Activated CD4-positive, alpha-beta memory T cell treated with anti-CD3 and anti-CD28 coated beads for 36 hours (primary cell): Measurements from ENCODE around the gene ELOVL5. TPM values are rescaled to one million over a fixed set of nuclear protein-coding genes. Genes with fewer than 3 reads are reported as not detected.

ENCODE experiments used
- CTCF ChIA-PET: fragments of 350-600 bp; sonication (Branson Sonifier 250); formaldehyde crosslinking; loops from one replicate; lab custom pipeline; 2021; ENCODE audit warnings: antibody characterized with exemption, inconsistent platforms; lab: Charles Lee
- POLR2A ChIA-PET: fragments of 350-600 bp; sonication (Branson Sonifier 250); formaldehyde crosslinking; loops from one replicate; lab custom pipeline; 2021; ENCODE audit warnings: antibody characterized with exemption; lab: Charles Lee
- DNase-seq: peaks from one replicate; pipeline ENCODE4 v3.0.0-alpha.2; 2020
- H3K27ac Mint-ChIP-seq: one replicate; pipeline ENCODE4 v1.8.0; 2021; ENCODE audit warnings: mixed read lengths
- H3K27me3 Mint-ChIP-seq: one replicate; pipeline ENCODE4 v1.8.0; 2021; ENCODE audit warnings: mixed read lengths
- H3K36me3 Mint-ChIP-seq: one replicate; pipeline ENCODE4 v1.8.0; 2021; ENCODE audit warnings: mixed read lengths
- H3K4me1 Mint-ChIP-seq: one replicate; pipeline ENCODE4 v1.8.0; 2021; ENCODE audit warnings: low read depth, mixed read lengths
- H3K4me3 Mint-ChIP-seq: one replicate; pipeline ENCODE4 v1.8.0; 2021; ENCODE audit warnings: mild to moderate bottlenecking, mixed read lengths
- H3K9me3 Mint-ChIP-seq: one replicate; pipeline ENCODE4 v1.8.0; 2021; ENCODE audit warnings: mixed read lengths
- intact Hi-C: fragments of 100-400 bp; cut with micrococcal nuclease; formaldehyde crosslinking; loops from one replicate; pipeline ENCODE4 v1.15.1; 2023
- total RNA-seq, 2 experiments: library from RNA; stranded (reverse); gene quantifications; one replicate each; pipeline ENCODE4 v1.2.3, GENCODE V29; 2021

The ELOVL5 gene
- total RNA-seq, 2 experiments from 2014 or later, result 112 to 121 TPM

DNA sequence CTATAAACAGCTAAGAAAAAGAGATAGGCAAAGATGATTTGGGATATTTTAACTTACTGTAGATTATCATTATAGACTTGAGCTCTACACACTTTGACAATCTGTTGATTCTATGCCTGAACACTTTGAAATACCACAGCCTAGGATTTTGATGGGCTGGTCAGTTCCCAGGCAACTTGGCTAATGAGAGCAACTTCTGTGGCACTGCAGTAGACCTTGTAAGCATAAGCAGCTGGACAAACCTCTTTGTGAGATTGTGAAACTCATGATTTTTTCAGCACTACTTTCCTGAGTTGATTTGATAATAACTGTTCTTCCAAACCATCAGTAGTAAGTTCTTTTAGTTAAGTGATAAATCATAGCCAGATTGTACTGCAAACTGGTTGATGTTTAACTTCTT is 27.1 kb upstream of the ELOVL5 start:
- CTCF ChIA-PET, result interaction anchor here (1.1 kb wide), 1 partner anchor 63 kb away, joined by 3 read pairs; no protein-coding TSS in a partner anchor
- Mint-ChIP-seq H3K27ac (no peak overlapping the region), H3K4me1 (no peaks in the 10 kb centered on the region), H3K9me3 (no peaks in the 10 kb centered on the region), H3K27me3 (no peaks in the 10 kb centered on the region), H3K4me3 (no peak overlapping the region), H3K36me3 (no peaks in the 10 kb centered on the region)
- intact Hi-C loops, result no loop called here
- POLR2A ChIA-PET, result no interaction called here
- DNase-seq, result no peak

DNA sequence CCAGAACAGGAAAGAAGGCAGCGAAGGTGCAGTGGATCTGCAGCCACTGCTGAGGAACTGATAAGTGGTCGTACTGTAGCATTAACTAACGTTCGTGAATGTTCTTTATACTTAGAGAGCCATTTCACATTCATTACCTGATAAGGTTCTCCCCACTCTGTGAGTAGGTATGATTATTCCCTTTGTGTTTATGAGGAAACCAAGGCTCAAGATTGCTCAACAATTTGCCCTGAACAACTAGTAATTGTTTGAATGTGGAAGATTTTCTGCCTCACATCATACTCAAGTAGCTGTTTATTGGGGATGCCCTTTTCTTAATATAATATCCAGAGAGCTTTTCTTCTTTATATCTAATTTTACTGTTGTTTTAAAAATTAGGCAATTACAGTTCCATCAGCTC is 24.9 kb upstream of the ELOVL5 start:
- Mint-ChIP-seq H3K36me3 (no peaks in the 10 kb centered on the region), H3K9me3 (no peaks in the 10 kb centered on the region), H3K27me3 (no peaks in the 10 kb centered on the region), H3K4me3 (no peak overlapping the region), H3K4me1 (peaks cover 8% of the 10 kb centered on the region), H3K27ac (no peak overlapping the region)
- intact Hi-C loops, result no loop called here
- CTCF ChIA-PET, result no interaction called here
- DNase-seq, result no peak
- POLR2A ChIA-PET, result no interaction called here

DNA sequence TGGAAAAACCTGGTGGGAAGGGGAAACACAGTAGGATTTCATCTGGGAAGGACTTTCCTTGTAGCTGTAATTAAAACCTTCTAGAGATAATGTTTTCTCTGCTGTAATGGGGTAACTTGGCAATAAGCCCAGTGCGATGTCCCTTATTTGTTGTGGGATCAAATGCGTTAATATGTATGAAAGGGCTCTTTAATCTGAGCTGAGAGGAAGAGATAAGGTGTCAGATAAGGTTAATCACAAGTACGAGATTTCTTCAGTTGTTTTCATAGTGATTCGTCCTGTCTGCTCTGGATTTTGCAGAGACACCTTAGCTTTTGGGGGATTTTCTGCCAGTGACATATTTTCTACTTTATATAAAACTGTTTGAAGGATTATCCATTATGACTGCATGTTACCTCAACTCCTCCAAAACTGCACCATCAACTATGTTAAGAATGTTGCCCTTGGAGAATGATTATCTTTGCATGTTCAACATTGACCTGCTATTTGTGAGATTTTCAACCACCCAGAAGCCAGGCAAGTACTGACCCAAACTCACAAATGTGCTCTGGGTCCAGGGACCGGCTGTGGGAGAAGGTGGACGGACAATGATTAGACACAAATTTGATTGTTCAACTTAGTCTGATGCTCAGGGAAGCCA is 21.2 kb upstream of the ELOVL5 start:
- no peak for DNase-seq
- H3K36me3 Mint-ChIP-seq, result no peaks in the 10 kb centered on the region
- no peaks in the 10 kb centered on the region for H3K27me3 Mint-ChIP-seq
- intact Hi-C loops, result no loop called here
- no peak overlapping the region for H3K27ac Mint-ChIP-seq
- CTCF ChIA-PET, result interaction anchor here (0.8 to 1.0 kb wide), 2 partner anchors 115 to 197 kb away, joined by 3 read pairs; no protein-coding TSS in a partner anchor
- H3K9me3 Mint-ChIP-seq, result peaks cover 7% of the 10 kb centered on the region
- POLR2A ChIA-PET, result no interaction called here
- no peak overlapping the region for H3K4me3 Mint-ChIP-seq
- peaks cover 12% of the 10 kb centered on the region for H3K4me1 Mint-ChIP-seq

DNA sequence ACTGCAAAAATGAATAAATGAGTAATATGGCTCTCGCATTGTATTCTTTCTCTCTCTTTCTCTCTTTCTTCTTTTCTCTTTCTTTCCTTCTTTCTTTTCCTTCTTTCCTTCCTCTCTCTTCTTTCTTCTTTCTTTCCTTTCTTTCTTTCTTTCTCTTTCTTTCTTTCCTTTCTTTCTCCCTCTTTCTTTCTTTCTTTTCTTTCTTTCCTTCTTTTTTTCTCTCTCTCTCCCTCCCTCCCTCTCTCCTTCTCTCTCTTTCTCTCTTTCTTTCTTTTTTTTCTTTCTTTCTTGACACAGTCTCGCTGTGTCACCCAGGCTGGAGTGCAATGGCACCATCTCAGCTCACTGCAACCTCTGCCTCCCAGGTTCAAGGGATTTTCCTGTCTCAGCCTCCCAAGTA is 20.3 kb upstream of the ELOVL5 start:
- Mint-ChIP-seq H3K27me3 (no peaks in the 10 kb centered on the region), H3K4me3 (no peak overlapping the region), H3K9me3 (peaks cover 7% of the 10 kb centered on the region), H3K4me1 (peaks cover 12% of the 10 kb centered on the region), H3K36me3 (no peaks in the 10 kb centered on the region), H3K27ac (no peak overlapping the region)
- no peak for DNase-seq
- CTCF ChIA-PET, result interaction anchor here (1.0 kb wide), 1 partner anchor 196 kb away, joined by 3 read pairs; no protein-coding TSS in a partner anchor
- intact Hi-C loops, result no loop called here
- POLR2A ChIA-PET, result no interaction called here

DNA sequence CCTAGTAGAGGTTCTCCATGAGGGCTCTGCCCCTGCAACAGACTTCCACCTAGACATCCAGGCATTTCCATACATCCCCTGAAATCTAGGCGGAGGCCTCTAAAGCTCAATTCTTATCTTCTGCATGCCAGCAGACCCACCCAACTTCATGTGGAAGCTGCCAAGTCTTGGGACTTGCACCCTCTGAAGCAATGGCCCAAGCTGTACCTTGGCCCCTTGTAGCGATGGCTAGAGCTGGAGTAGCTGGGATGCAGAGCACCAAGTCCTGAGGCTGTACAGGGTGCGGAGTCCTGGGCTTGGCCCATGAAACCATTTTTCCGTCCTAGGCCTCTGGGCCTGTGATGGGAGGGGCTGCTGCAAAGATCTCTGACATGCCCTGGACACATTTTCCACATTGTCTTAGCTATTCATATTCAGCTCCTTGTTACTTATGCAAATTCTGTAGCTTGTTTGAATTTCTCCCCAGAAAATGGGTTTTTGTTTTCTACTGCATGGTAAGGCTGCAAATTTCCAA is 17.4 kb upstream of the ELOVL5 start:
- intact Hi-C loops, result no loop called here
- H3K9me3 Mint-ChIP-seq, result peaks cover 7% of the 10 kb centered on the region
- no peaks in the 10 kb centered on the region for H3K36me3 Mint-ChIP-seq
- ChIA-PET POLR2A (no interaction called here), CTCF (interaction anchor here (1.1 kb wide), 1 partner anchor 28 kb away, joined by 4 read pairs; no protein-coding TSS in a partner anchor)
- H3K27ac Mint-ChIP-seq, result no peak overlapping the region
- no peak for DNase-seq
- H3K27me3 Mint-ChIP-seq, result no peaks in the 10 kb centered on the region
- H3K4me3 Mint-ChIP-seq, result no peak overlapping the region
- peaks cover 24% of the 10 kb centered on the region for H3K4me1 Mint-ChIP-seq

DNA sequence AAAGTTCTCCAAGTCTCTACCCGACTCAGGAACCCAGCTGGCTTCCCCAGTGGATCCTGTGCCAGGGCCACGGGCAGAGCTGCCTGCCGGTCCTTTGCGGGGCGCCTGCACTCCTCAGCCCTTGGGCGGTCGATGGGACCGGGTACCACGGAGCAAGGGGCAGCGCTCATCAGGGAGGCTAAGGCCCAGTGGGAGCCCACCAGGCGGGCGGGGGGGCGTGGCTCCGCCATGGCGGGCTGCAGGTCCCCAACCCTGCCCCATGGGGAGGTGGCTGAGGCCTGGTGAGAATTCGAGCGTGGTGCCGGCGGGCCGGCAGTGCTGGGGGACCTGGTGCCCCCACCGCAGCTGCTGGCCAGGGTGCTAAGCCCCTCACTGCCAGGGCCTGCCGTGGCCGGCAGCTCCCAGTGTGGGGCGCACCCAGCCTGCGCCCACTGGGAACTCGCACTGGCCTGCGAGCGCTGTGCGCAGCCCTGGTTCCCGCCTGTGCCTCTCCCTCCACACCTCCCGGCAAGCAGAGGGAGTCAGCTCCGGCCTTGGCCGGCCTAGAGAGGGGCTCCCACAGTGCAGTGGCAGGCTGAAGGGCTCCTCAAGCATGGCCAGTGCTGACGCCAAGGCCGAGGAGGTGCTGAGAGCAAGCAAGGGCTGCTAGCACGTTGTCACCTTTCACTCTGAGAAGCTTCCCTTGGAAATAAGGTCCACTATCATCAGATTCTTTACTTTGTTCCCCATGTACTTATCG is 14.8 kb upstream of the ELOVL5 start:
- no peaks in the 10 kb centered on the region for H3K36me3 Mint-ChIP-seq
- no peak overlapping the region for H3K4me3 Mint-ChIP-seq
- intact Hi-C loops, result loop anchor here (5.0 kb wide), 1 partner anchor 129 kb away; no protein-coding TSS in a partner anchor
- no peaks in the 10 kb centered on the region for H3K27me3 Mint-ChIP-seq
- peaks cover 7% of the 10 kb centered on the region for H3K9me3 Mint-ChIP-seq
- H3K27ac Mint-ChIP-seq, result no peak overlapping the region
- ChIA-PET CTCF (interaction anchor here (1.3 kb wide), 1 partner anchor 48 kb away, joined by 3 read pairs; no protein-coding TSS in a partner anchor), POLR2A (no interaction called here)
- H3K4me1 Mint-ChIP-seq, result peaks cover 36% of the 10 kb centered on the region
- no peak for DNase-seq

DNA sequence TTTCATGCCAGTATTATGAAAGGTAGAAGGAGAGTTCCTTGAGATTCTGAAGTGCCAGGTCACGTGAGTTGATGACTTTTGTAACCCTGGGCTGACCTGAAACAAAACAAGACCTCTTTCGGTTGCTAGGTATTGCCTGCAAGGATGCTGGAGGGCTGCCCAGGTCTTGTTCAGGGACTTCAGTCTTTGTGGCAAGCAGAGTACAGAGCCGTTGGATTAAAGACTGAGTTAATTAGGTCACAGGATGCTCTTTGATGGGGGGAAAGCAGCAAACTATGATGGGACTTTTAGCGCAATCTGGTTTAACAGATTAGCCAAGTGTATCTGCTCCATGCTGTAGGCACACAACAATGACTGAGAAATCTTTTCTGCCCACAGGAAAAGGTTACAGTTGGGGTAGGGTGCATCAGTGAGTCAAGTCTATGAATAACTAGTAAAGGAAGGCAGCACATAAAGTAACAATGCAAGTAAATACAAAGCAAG is 12.8 kb upstream of the ELOVL5 start:
- peaks cover 1% of the 10 kb centered on the region for H3K9me3 Mint-ChIP-seq
- H3K27me3 Mint-ChIP-seq, result no peaks in the 10 kb centered on the region
- peaks cover 39% of the 10 kb centered on the region for H3K4me1 Mint-ChIP-seq
- POLR2A ChIA-PET, result no interaction called here
- peak overlapping the region; percentile 74 for H3K27ac Mint-ChIP-seq
- CTCF ChIA-PET, result no interaction called here
- peak; percentile 72 for DNase-seq
- H3K36me3 Mint-ChIP-seq, result no peaks in the 10 kb centered on the region
- H3K4me3 Mint-ChIP-seq, result peak overlapping the region; percentile 40
- intact Hi-C loops, result loop anchor here (1.0 to 5.0 kb wide), 5 partner anchors 54 to 181 kb away; no protein-coding TSS in a partner anchor

DNA sequence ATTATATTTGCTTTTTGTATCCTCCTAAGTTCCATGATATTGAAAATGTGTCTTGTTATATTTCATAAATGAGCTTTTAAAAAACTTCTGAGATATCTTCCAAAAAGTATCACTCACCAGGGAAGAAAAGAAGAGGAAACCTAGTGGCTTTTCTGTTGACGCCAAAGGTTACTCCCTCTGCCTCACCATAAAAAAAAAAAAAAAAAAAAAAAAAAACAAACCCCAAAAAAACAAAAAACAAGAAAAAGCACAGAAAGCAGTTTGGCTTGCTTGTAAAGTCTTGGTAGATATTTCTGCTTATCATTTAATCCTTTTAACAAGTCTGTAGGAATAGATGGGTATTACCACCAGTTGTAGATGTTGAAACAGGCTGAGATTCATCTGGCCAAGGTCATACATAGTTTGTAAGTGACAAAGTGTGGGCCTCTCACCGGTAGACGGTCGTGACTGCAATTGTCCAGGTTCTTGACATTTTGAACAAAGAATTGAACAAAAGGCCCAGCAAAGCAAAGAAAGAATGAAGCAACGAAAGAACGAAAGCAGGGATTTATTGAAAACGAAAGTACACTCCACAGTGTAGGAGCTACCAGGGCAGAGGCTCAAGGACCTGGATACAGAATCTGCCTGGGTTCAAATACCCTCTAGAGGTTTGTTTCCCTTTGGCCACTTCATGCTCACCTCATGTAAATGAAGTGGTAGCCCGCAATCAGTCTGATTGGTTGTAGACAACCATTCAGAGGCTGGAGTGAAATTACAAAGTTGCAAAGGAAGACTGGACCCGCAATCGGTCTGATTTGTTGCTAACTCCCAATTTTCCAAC is 11.6 kb upstream of the ELOVL5 start:
- Mint-ChIP-seq H3K36me3 (no peaks in the 10 kb centered on the region), H3K4me1 (peaks cover 39% of the 10 kb centered on the region), H3K27me3 (no peaks in the 10 kb centered on the region), H3K4me3 (peak overlapping the region; percentile 92), H3K27ac (peak overlapping the region; percentile 98), H3K9me3 (no peaks in the 10 kb centered on the region)
- intact Hi-C loops, result loop anchor here (2.0 to 5.0 kb wide), 3 partner anchors 70 to 182 kb away; no protein-coding TSS in a partner anchor
- ChIA-PET CTCF (interaction anchor here (0.6 to 1.6 kb wide), 4 partner anchors 12 to 188 kb away, joined by 3 to 7 read pairs (median 6); partner anchors contain the start of gene ELOVL5), POLR2A (interaction anchor here (0.6 to 2.1 kb wide), 9 partner anchors 11 to 120 kb away, joined by 3 to 42 read pairs (median 4); partner anchors contain the start of gene ELOVL5)
- DNase-seq, result no peak

DNA sequence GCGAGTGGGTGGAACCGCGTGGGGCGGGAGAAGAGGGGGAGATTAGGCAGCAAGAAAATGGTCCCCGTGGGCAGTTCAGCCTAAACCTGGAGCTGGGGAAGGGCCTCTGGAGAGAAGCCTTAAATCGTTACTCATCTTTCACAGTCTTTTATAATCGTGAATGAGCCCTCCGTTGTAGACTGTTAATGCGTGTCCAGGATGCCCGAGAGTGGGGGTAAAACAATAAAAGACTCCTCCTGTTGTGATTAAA is 11.0 kb upstream of the ELOVL5 start:
- peaks cover 39% of the 10 kb centered on the region for H3K4me1 Mint-ChIP-seq
- CTCF ChIA-PET, result interaction anchor here (0.6 to 1.6 kb wide), 4 partner anchors 12 to 187 kb away, joined by 3 to 7 read pairs (median 6); partner anchors contain the start of gene ELOVL5
- no peaks in the 10 kb centered on the region for H3K9me3 Mint-ChIP-seq
- POLR2A ChIA-PET, result interaction anchor here (0.6 to 2.1 kb wide), 10 partner anchors 11 to 120 kb away, joined by 3 to 42 read pairs (median 4); partner anchors contain the start of gene ELOVL5
- H3K27me3 Mint-ChIP-seq, result no peaks in the 10 kb centered on the region
- H3K4me3 Mint-ChIP-seq, result peak overlapping the region; percentile 92
- H3K36me3 Mint-ChIP-seq, result no peaks in the 10 kb centered on the region
- intact Hi-C loops, result loop anchor here (1.0 to 5.0 kb wide), 7 partner anchors 10 to 292 kb away; partner anchors contain the start of gene FBXO9
- H3K27ac Mint-ChIP-seq, result peak overlapping the region; percentile 98
- DNase-seq, result no peak

DNA sequence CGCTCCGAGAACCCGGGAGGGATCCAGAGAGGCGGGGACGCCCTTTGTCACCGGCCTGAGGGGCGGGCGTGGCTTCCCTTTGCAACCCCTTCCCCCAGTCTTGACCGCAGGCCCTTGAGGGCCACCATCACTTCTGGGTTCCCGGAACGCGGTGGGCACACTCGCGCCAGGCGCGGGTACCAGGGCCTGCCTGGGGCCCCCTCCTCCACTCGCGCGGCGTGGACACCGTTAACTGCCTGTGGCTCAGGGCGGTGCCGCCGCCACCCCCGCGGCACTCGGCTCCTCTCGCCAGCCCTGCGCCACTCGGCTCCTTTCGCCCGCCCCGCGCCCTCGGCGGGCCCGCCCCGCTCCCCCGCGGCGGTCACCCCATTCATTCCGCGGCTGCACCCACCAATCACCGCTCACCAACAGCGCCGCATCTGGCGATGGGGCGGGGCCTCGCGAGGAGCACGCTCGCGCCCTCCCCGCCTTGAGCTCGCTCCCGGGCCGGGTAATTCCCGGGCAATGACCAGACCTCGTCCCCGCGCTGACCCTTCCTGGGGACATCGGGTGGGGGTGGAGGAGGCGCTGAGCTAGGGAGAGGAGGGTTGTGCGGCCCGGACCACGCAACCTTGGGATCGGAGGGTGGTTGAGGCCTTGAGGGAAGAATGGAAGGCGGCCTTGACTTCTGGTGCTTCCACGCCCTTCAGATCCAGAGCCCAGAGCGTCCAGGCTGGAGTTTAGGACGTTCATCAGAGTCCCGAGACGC is 10.5 kb upstream of the ELOVL5 start:
- Mint-ChIP-seq H3K27me3 (no peaks in the 10 kb centered on the region), H3K36me3 (no peaks in the 10 kb centered on the region), H3K4me1 (peaks cover 39% of the 10 kb centered on the region), H3K27ac (peak overlapping the region; percentile 98), H3K9me3 (no peaks in the 10 kb centered on the region), H3K4me3 (peak overlapping the region; percentile 92)
- POLR2A ChIA-PET, result interaction anchor here (0.6 to 2.1 kb wide), 10 partner anchors 10 to 119 kb away, joined by 3 to 42 read pairs (median 4); partner anchors contain the start of gene ELOVL5
- DNase-seq, result peak; percentile 95
- intact Hi-C loops, result loop anchor here (1.0 to 5.0 kb wide), 4 partner anchors 10 to 292 kb away; partner anchors contain the start of gene FBXO9
- CTCF ChIA-PET, result interaction anchor here (1.1 to 1.6 kb wide), 3 partner anchors 11 to 187 kb away, joined by 4 to 7 read pairs (median 7); partner anchors contain the start of gene ELOVL5
